HL-60 (cell line): ENCODE measurements around the gene CCL26.
A peak's percentile ranks its signal among the peaks of the same experiment; 100 is the strongest.

Source experiments
- GABPA ChIP-seq: IDR thresholded peaks from 2 replicates; pipeline ENCODE4 v1.6.1; 2012; ENCODE audit warnings: low read depth
- POLR2AphosphoS5 ChIP-seq: IDR thresholded peaks from 2 replicates; pipeline ENCODE4 v1.6.1; 2012; ENCODE audit warnings: low read depth
- SPI1 ChIP-seq: IDR thresholded peaks from 2 replicates; pipeline ENCODE4 v1.6.1; 2012; ENCODE audit warnings: low read depth, mild to moderate bottlenecking, borderline replicate concordance
- TF ChIP-seq, protein P1 (sequence below): IDR thresholded peaks from one replicate; pipeline ENCODE4 v1.5.1; 2011; ENCODE audit warnings: low read length, control low read depth, inconsistent platforms; ENCODE audit not compliant: insufficient read depth
- TF ChIP-seq, protein P2 (sequence below): IDR thresholded peaks from 2 replicates; pipeline ENCODE4 v1.6.1; 2012; ENCODE audit warnings: low read depth; ENCODE audit not compliant: insufficient replicate concordance

- TF ChIP-seq GABPA (no peak), POLR2AphosphoS5 (no peak), SPI1 (peak; percentile 14; the same call in 1 of the 2 replicates)
- TF ChIP-seq, protein P1, sequence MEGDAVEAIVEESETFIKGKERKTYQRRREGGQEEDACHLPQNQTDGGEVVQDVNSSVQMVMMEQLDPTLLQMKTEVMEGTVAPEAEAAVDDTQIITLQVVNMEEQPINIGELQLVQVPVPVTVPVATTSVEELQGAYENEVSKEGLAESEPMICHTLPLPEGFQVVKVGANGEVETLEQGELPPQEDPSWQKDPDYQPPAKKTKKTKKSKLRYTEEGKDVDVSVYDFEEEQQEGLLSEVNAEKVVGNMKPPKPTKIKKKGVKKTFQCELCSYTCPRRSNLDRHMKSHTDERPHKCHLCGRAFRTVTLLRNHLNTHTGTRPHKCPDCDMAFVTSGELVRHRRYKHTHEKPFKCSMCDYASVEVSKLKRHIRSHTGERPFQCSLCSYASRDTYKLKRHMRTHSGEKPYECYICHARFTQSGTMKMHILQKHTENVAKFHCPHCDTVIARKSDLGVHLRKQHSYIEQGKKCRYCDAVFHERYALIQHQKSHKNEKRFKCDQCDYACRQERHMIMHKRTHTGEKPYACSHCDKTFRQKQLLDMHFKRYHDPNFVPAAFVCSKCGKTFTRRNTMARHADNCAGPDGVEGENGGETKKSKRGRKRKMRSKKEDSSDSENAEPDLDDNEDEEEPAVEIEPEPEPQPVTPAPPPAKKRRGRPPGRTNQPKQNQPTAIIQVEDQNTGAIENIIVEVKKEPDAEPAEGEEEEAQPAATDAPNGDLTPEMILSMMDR: no peak
- TF ChIP-seq, protein P2, sequence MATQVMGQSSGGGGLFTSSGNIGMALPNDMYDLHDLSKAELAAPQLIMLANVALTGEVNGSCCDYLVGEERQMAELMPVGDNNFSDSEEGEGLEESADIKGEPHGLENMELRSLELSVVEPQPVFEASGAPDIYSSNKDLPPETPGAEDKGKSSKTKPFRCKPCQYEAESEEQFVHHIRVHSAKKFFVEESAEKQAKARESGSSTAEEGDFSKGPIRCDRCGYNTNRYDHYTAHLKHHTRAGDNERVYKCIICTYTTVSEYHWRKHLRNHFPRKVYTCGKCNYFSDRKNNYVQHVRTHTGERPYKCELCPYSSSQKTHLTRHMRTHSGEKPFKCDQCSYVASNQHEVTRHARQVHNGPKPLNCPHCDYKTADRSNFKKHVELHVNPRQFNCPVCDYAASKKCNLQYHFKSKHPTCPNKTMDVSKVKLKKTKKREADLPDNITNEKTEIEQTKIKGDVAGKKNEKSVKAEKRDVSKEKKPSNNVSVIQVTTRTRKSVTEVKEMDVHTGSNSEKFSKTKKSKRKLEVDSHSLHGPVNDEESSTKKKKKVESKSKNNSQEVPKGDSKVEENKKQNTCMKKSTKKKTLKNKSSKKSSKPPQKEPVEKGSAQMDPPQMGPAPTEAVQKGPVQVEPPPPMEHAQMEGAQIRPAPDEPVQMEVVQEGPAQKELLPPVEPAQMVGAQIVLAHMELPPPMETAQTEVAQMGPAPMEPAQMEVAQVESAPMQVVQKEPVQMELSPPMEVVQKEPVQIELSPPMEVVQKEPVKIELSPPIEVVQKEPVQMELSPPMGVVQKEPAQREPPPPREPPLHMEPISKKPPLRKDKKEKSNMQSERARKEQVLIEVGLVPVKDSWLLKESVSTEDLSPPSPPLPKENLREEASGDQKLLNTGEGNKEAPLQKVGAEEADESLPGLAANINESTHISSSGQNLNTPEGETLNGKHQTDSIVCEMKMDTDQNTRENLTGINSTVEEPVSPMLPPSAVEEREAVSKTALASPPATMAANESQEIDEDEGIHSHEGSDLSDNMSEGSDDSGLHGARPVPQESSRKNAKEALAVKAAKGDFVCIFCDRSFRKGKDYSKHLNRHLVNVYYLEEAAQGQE: no peak
These were observed 42.1 kb downstream of the CCL26 start for GRCh38 chr7:75729851-75730274.
